Mammary epithelial cell (primary cell): ENCODE results near the gene CDKN1C.

Experiments
- EZH2 ChIP-seq: IDR thresholded peaks from 2 replicates; pipeline ENCODE4 v1.6.1; 2012; ENCODE audit warnings: low read length, inconsistent platforms, borderline replicate concordance
- TF ChIP-seq, protein P1 (sequence below), 2 donors: IDR thresholded peaks in 1 of 2; conservative IDR thresholded peaks in 1 of 2; 2 replicates each; pipeline ENCODE4 v1.5.1; 2011 to 2012; ENCODE audit warnings: inconsistent platforms in 2 of 2, low read length in 2 of 2, mild to moderate bottlenecking in 2 of 2, control low read depth in 1 of 2, low read depth in 1 of 2; ENCODE audit not compliant: insufficient read depth in 1 of 2; ENCODE audit errors: extremely low read depth in 1 of 2

DNA sequence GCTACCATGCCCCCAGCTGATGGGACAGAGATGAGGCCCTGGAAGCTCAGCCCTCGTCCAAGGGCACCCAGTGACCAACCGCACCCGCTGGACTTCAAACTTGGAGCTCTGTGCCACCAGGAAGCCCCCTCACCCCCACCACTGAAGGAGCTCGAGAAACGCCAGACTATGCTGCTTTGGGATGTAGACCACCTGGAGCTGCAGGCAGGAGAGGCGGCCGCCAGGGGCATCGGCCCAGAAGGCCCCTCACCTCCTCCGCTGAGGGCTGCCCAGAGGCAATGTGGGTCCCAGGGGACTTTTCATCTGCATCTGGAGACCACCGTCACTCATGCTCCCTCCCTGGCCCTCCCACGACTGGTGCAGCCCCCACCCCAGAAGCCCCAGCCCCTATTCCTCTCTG is 28.3 kb downstream of the CDKN1C start:
- TF ChIP-seq, protein P1, sequence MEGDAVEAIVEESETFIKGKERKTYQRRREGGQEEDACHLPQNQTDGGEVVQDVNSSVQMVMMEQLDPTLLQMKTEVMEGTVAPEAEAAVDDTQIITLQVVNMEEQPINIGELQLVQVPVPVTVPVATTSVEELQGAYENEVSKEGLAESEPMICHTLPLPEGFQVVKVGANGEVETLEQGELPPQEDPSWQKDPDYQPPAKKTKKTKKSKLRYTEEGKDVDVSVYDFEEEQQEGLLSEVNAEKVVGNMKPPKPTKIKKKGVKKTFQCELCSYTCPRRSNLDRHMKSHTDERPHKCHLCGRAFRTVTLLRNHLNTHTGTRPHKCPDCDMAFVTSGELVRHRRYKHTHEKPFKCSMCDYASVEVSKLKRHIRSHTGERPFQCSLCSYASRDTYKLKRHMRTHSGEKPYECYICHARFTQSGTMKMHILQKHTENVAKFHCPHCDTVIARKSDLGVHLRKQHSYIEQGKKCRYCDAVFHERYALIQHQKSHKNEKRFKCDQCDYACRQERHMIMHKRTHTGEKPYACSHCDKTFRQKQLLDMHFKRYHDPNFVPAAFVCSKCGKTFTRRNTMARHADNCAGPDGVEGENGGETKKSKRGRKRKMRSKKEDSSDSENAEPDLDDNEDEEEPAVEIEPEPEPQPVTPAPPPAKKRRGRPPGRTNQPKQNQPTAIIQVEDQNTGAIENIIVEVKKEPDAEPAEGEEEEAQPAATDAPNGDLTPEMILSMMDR (conservative IDR thresholded peaks at IDR 0.05 in 1 of 2, IDR thresholded peaks at IDR 0.05 in 1 of 2; ENCODE audit: extremely low read depth in 1 of 2, insufficient read depth in 1 of 2, low read depth in 1 of 2, low read length in 2 of 2): no peak
- TF ChIP-seq EZH2: no peak
